ENCODE data around the gene RPL36. TPM values are rescaled to one million over a fixed set of nuclear protein-coding genes. Genes with fewer than 3 reads are reported as not detected.
"Not testable (repeated sequence)": the region's sequence is repeated elsewhere in the genome, so short reads cannot be mapped to it uniquely, and the experiment has no call there.

Gene RPL36
- total RNA-seq, 1 donor from 2014 or later, result 1,717 TPM

- TF ChIP-seq CTCF (IDR thresholded peaks at IDR 0.05; ENCODE audit: insufficient read depth, low read length, poor library complexity, severe bottlenecking), result no peak
- Histone ChIP-seq H3K4me3 (ENCODE audit: low read depth, low read length) (no peak overlapping the region), H3K36me3 (ENCODE audit: control insufficient read depth, insufficient read depth, low read length) (peaks cover 6% of the 10 kb centered on the region), H3K27me3 (ENCODE audit: control insufficient read depth, insufficient read depth, low read length) (no peaks in the 10 kb centered on the region)
- no peak for DNase-seq (ENCODE audit: low read depth)
Measured at GRCh38 chr19:5697022-5697889, 7.2 kb downstream of the RPL36 start.

GRCh38 chr19:5697890-5698634, 8.0 kb downstream of the RPL36 start:
- no peak for TF ChIP-seq CTCF (IDR thresholded peaks at IDR 0.05; ENCODE audit: insufficient read depth, low read length, poor library complexity, severe bottlenecking)
- H3K27me3 ChIP-seq (ENCODE audit: control insufficient read depth, insufficient read depth, low read length), result no peaks in the 10 kb centered on the region
- no peak for DNase-seq (ENCODE audit: low read depth)
- H3K36me3 ChIP-seq (ENCODE audit: control insufficient read depth, insufficient read depth, low read length), result peaks cover 6% of the 10 kb centered on the region
- H3K4me3 ChIP-seq (ENCODE audit: low read depth, low read length), result no peak overlapping the region

- DNase-seq (ENCODE audit: low read depth), result no peak
Measured at GRCh38 chr19:5698635-5699422, 8.7 kb downstream of the RPL36 start.

GRCh38 chr19:5700455-5701092, 10.5 kb downstream of the RPL36 start:
- H3K36me3 ChIP-seq (ENCODE audit: control insufficient read depth, insufficient read depth, low read length), result peaks cover 4% of the 10 kb centered on the region
- TF ChIP-seq CTCF (IDR thresholded peaks at IDR 0.05; ENCODE audit: insufficient read depth, low read length, poor library complexity, severe bottlenecking), result no peak
- no peak for DNase-seq (ENCODE audit: low read depth)
- H3K27me3 ChIP-seq (ENCODE audit: control insufficient read depth, insufficient read depth, low read length), result no peaks in the 10 kb centered on the region
- H3K4me3 ChIP-seq (ENCODE audit: low read depth, low read length), result no peak overlapping the region

More at GRCh38 chr19:5698635-5699422, 8.7 kb downstream of the RPL36 start:
- H3K36me3 ChIP-seq (ENCODE audit: control insufficient read depth, insufficient read depth, low read length), result peaks cover 4% of the 10 kb centered on the region
- no peaks in the 10 kb centered on the region for H3K27me3 ChIP-seq (ENCODE audit: control insufficient read depth, insufficient read depth, low read length)
- no peak overlapping the region for H3K4me3 ChIP-seq (ENCODE audit: low read depth, low read length)
- TF ChIP-seq CTCF (IDR thresholded peaks at IDR 0.05; ENCODE audit: insufficient read depth, low read length, poor library complexity, severe bottlenecking), result no peak

GRCh38 chr19:5702053-5702410, 11.9 kb downstream of the RPL36 start:
- DNase-seq (ENCODE audit: low read depth); H3K27me3 ChIP-seq (ENCODE audit: control insufficient read depth, insufficient read depth, low read length); H3K36me3 ChIP-seq (ENCODE audit: control insufficient read depth, insufficient read depth, low read length); H3K4me3 ChIP-seq (ENCODE audit: low read depth, low read length): not testable (repeated sequence)

All from kidney epithelial cell (primary cell).